Mucosa of descending colon (tissue), 3 donors: ENCODE data around the gene KIRREL3. TPM values are rescaled to one million over a fixed set of nuclear protein-coding genes. Genes with fewer than 3 reads are reported as not detected.

ENCODE experiments used
- ATAC-seq: fragments of 200-7000 bp; cut with Tn5 transposase; one replicate; pipeline ENCODE4 v1.9.1; 2020; ENCODE audit warnings: mild to moderate bottlenecking, moderate library complexity
- DNase-seq, 3 donors: peaks; one replicate each; pipeline ENCODE4 v3.0.0-alpha.2; 2020
- H3K36me3 ChIP-seq: fragments of 200-600 bp; one replicate; pipeline ENCODE4 v1.8.0; 2021; ENCODE audit warnings: low read depth, mild to moderate bottlenecking
- H3K4me1 ChIP-seq: fragments of 200-600 bp; one replicate; pipeline ENCODE4 v1.8.0; 2021; ENCODE audit warnings: low read depth, mild to moderate bottlenecking
- H3K4me3 ChIP-seq: fragments of 200-600 bp; one replicate; pipeline ENCODE4 v1.8.0; 2021; ENCODE audit warnings: mild to moderate bottlenecking
- H3K9me3 ChIP-seq: fragments of 200-600 bp; one replicate; pipeline ENCODE4 v1.8.0; 2021; ENCODE audit warnings: mild to moderate bottlenecking
- CTCF ChIP-seq: fragments of 200-600 bp; IDR thresholded peaks from one replicate; pipeline ENCODE4 v1.8.0; 2022; ENCODE audit warnings: antibody characterized with exemption, mild to moderate bottlenecking
- intact Hi-C, 2 donors: fragments of 100-400 bp; cut with DNase I in 1 of 2; cut with micrococcal nuclease in 1 of 2; formaldehyde crosslinking; loops; one replicate each; pipeline versions ENCODE4 v1.11.0 to v1.11.1; 2022; cut with DNase I, micrococcal nuclease
- total RNA-seq, 3 donors: library from RNA; stranded (reverse); fragmentation: NEBNext Ultra II Directional in 2 of 3; extraction: Animal tissue kit (Norgen Biotek cat#: 25700) in 2 of 3; gene quantifications; one replicate each; pipeline versions ENCODE4 v1.2.1 to v1.2.4, GENCODE V29; 2021 to 2023
- donor health status: DM: no; HTN: no; CAD: no; lungs with moderate emphysema.
- donor health status: DM: no; HTN: no; CAD: no.
- donor health status: DM: no; HTN: yes; CAD: no.

KIRREL3 gene
- total RNA-seq, 3 donors from 2014 or later, result 0.23 to 2.4 (median 0.70) TPM

GRCh38 chr11:126890561-126890960, 110.0 kb downstream of the KIRREL3 start:
- H3K4me3 ChIP-seq, result no peak overlapping the region
- TF ChIP-seq CTCF, result no peak
- H3K9me3 ChIP-seq, result no peaks in the 10 kb centered on the region
- intact Hi-C loops, result no loop called here
- H3K4me1 ChIP-seq, result no peaks in the 10 kb centered on the region
- H3K36me3 ChIP-seq, result no peaks in the 10 kb centered on the region
- DNase-seq (no peak), ATAC-seq (no peak)

DNA sequence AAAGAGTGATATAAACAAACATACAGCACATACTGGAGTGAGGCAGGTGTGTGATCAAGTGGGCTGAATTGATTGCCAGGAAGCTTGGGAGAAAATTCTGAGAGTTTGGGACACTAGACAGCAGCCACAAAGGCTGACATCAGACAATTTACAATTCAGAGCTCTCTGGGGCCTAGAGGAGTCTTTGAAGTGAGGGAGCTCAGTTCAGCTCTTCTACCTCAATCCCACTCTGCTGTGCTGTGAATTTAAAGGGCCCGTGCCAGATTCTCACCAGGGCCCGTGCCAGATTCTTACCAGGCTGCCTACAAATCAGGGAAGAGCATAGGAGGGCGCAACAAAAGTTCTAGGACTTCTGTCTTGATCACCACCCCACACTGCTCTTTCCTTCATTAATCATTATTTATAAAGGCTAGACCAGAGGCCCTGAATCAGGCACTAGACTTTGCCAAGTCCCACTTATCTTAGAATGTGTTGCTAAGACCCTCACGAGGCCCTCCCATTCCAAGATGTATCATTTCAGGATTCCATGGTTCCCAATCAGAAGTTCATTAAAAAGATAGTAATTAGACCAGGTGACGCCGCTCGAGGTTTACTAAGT, 112.4 kb downstream of the KIRREL3 start:
- Histone ChIP-seq H3K9me3 (no peaks in the 10 kb centered on the region), H3K36me3 (no peaks in the 10 kb centered on the region), H3K4me1 (no peaks in the 10 kb centered on the region), H3K4me3 (no peak overlapping the region)
- DNase-seq, result no peak
- intact Hi-C loops, result no loop called here
- ATAC-seq, result no peak
- TF ChIP-seq CTCF, result no peak

DNA sequence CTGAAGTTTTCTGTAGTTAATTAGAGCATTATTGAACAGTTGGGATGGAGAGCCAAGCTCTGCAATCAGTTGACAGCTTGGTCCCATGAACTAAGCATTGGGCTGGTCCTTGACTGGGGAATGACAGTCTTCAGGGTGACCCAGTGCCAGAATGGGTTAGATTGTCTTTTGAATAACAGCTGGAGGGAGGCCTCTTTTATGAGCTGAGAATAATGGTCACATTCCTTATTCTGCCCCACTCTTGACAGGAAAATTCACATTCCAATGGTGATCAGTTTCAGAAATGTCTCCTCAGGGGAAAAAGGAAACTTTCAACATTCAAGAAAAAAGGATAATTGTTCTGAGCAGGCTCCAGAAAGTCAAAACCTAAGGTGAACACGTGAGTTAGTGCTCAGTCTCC, 113.9 kb downstream of the KIRREL3 start:
- no peak for TF ChIP-seq CTCF
- Histone ChIP-seq H3K4me1 (no peaks in the 10 kb centered on the region), H3K4me3 (no peak overlapping the region), H3K36me3 (no peaks in the 10 kb centered on the region), H3K9me3 (no peaks in the 10 kb centered on the region)
- intact Hi-C loops, result no loop called here
- DNase-seq, result no peak
- ATAC-seq, result no peak

DNA sequence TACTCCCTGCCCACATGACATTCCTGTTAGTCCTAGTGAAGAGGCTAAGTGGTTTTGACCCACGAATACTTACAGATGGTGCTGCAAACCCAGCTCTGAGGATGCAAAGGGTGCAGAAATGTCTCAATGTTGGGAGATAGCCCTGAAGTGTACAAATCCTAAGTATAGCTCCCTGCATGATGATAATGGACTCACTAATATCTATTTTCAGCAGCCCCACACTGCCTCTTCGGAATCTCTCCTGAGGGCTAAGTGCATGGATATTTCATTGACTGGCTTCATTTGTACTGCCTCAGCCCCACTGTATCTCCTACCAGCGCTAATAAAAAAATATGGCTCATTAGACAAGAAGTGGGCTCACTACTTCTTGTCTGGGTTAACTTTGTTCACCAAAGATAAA, 114.5 kb downstream of the KIRREL3 start:
- Histone ChIP-seq H3K9me3 (no peaks in the 10 kb centered on the region), H3K4me1 (no peaks in the 10 kb centered on the region), H3K4me3 (no peak overlapping the region), H3K36me3 (no peaks in the 10 kb centered on the region)
- DNase-seq (no peak), ATAC-seq (no peak)
- TF ChIP-seq CTCF, result no peak
- intact Hi-C loops, result no loop called here

DNA sequence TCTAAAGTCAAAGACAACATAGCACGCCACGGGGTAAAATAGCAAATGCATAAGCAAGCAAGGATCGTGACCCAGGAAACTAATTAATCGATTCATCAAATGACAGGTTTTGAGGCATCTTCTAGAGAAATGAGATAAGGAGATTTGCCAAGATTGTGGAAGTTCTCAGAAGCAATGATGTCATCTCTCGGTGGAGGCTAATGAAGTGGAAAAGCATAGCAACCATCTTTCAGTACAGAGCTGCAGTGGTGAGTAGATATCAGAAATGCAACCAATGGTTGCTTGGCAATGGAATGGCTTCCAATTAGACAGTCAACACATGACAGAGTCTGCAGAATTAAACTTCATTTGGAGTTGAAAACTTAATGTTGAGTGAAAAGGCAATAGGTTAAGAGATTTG, 116.0 kb downstream of the KIRREL3 start:
- TF ChIP-seq CTCF, result no peak
- ATAC-seq (no peak), DNase-seq (no peak)
- Histone ChIP-seq H3K4me1 (no peaks in the 10 kb centered on the region), H3K36me3 (no peaks in the 10 kb centered on the region), H3K4me3 (no peak overlapping the region), H3K9me3 (no peaks in the 10 kb centered on the region)
- intact Hi-C loops, result no loop called here

- intact Hi-C loops, result no loop called here
- no peak for TF ChIP-seq CTCF
- ATAC-seq (no peak), DNase-seq (no peak)
- no peaks in the 10 kb centered on the region for H3K4me1 ChIP-seq
- H3K4me3 ChIP-seq, result no peak overlapping the region
- H3K36me3 ChIP-seq, result no peaks in the 10 kb centered on the region
- no peaks in the 10 kb centered on the region for H3K9me3 ChIP-seq
Measured at GRCh38 chr11:126884192-126884591, 116.4 kb downstream of the KIRREL3 start.
